SKM-1 treated with dmso at 0.1 percent for 144 hours (cell line): ENCODE measurements around the gene AKR1B1.

Experiments used
- DNase-seq: peaks from one replicate; lab custom pipeline; 2025; ENCODE audit not compliant: unreplicated experiment; lab: John Stamatoyannopoulos, UW

AKR1B1 gene

GRCh38 chr7:134446446-134446845 is 12.5 kb downstream of the AKR1B1 start:
- DNase-seq, result no peak

- no peak for DNase-seq
These were observed 14.0 kb downstream of the AKR1B1 start for GRCh38 chr7:134444961-134445315.

GRCh38 chr7:134444198-134444960 is 14.5 kb downstream of the AKR1B1 start:
- DNase-seq, result no peak

GRCh38 chr7:134443396-134444070 is 15.4 kb downstream of the AKR1B1 start:
- DNase-seq, result no peak

- no peak for DNase-seq
These were observed 16.3 kb downstream of the AKR1B1 start for GRCh38 chr7:134442441-134443220.

GRCh38 chr7:134441264-134441663 is 17.6 kb downstream of the AKR1B1 start:
- no peak for DNase-seq

- no peak for DNase-seq
These were observed 18.4 kb downstream of the AKR1B1 start for GRCh38 chr7:134440476-134440875.

GRCh38 chr7:134440067-134440466 is 18.8 kb downstream of the AKR1B1 start:
- DNase-seq, result no peak

- DNase-seq, result no peak
These were observed 20.0 kb downstream of the AKR1B1 start for GRCh38 chr7:134438946-134439345.

- DNase-seq, result no peak
These were observed 23.6 kb downstream of the AKR1B1 start for GRCh38 chr7:134435161-134435920.

- DNase-seq, result no peak
These were observed 24.2 kb downstream of the AKR1B1 start for GRCh38 chr7:134434701-134435100.

- no peak for DNase-seq
These were observed 25.5 kb downstream of the AKR1B1 start for GRCh38 chr7:134433430-134433829.

- peak; percentile 90 for DNase-seq
These were observed 26.4 kb downstream of the AKR1B1 start for GRCh38 chr7:134432296-134433152.

GRCh38 chr7:134431815-134432214 is 27.1 kb downstream of the AKR1B1 start:
- DNase-seq, result no peak

GRCh38 chr7:134429481-134429880 is 29.4 kb downstream of the AKR1B1 start:
- DNase-seq, result no peak

GRCh38 chr7:134428942-134429341 is 30.0 kb downstream of the AKR1B1 start:
- no peak for DNase-seq

- no peak for DNase-seq
These were observed 31.0 kb downstream of the AKR1B1 start for GRCh38 chr7:134427896-134428295.

- no peak for DNase-seq
These were observed 33.1 kb downstream of the AKR1B1 start for GRCh38 chr7:134425777-134426176.

- no peak for DNase-seq
These were observed 36.3 kb downstream of the AKR1B1 start for GRCh38 chr7:134422638-134423037.

GRCh38 chr7:134422008-134422407 is 36.9 kb downstream of the AKR1B1 start:
- DNase-seq, result no peak
